ENCODE data around the gene DHRS13.

GRCh38 chr17:28940675-28941074 lies 37.8 kb upstream of the DHRS13 start:
- TF ChIP-seq CTCF (conservative IDR thresholded peaks at IDR 0.05 in 1 of 2, IDR thresholded peaks at IDR 0.05 in 1 of 2; ENCODE audit: extremely low read depth in 1 of 2, insufficient read depth in 1 of 2, low read depth in 1 of 2, low read length in 2 of 2) (no peak), EZH2 (IDR thresholded peaks at IDR 0.05; ENCODE audit: borderline replicate concordance, low read length) (no peak)
